HCT116 (cell line): Measurements from ENCODE around the gene C1orf105. TPM values are rescaled to one million over a fixed set of nuclear protein-coding genes. Genes with fewer than 3 reads are reported as not detected.

Experiments
- ATAC-seq: fragments of 200-7000 bp; cut with Tn5 transposase; 2 replicates; pipeline ENCODE4 v1.9.1; 2020; ENCODE audit warnings: mild to moderate bottlenecking, moderate library complexity
- BruUV-seq: library from RNA; stranded (reverse); fragments of 400-500 nt; replicated peaks from 2 replicates; lab custom pipeline; 2021; lab: Mats Ljungman, UMichigan
- CTCF ChIA-PET: fragments of 300-600 bp; sonication (Branson Sonifier 250); formaldehyde crosslinking; loops from one replicate; lab custom pipeline; 2021; ENCODE audit warnings: antibody characterized with exemption; lab: Charles Lee
- POLR2A ChIA-PET: fragments of 300-600, 350-600 bp; sonication (Branson Sonifier 250); formaldehyde crosslinking; loops from one replicate; lab custom pipeline; 2021; ENCODE audit warnings: antibody characterized with exemption; lab: Charles Lee
- RAD21 ChIA-PET, 2 experiments: fragments of 300-600 bp; sonication (Branson Sonifier 250); formaldehyde crosslinking; loops; one replicate each; lab custom pipeline; 2023; ENCODE audit warnings: low total read pairs in 2 of 2; ENCODE audit not compliant: uncharacterized antibody in 2 of 2, unreplicated experiment in 2 of 2, low non-redundant PET in 1 of 2; lab: Charles Lee
- DNase-seq: peaks from one replicate; pipeline ENCODE4 v3.0.0-alpha.2; 2010; ENCODE audit warnings: low read depth, low spot score
- H2AFZ ChIP-seq: fragments of 200-600 bp; shearing (Covaris generic), sonication (generic); 2 replicates; pipeline ENCODE4 v1.6.1; 2017; ENCODE audit warnings: low read depth, mixed run types, mixed read lengths, antibody characterized with exemption, low read length; ENCODE audit not compliant: poor library complexity, severe bottlenecking
- H3K27ac ChIP-seq: 2 replicates; pipeline ENCODE4 v1.5.1; 2012; ENCODE audit warnings: low read depth, low read length
- H3K27me3 ChIP-seq: fragments of 200-600 bp; sonication (generic); 2 replicates; pipeline ENCODE4 v1.6.1; 2016; ENCODE audit warnings: mixed run types, low read length, mixed read lengths; ENCODE audit not compliant: insufficient read depth
- H3K36me3 ChIP-seq, 2 experiments: fragments of 200-500 bp in 1 of 2; fragments of 200-600 bp in 1 of 2; sonication (Bioruptor generic) in 1 of 2; sonication (generic) in 1 of 2; 2 replicates each; pipeline versions ENCODE4 v1.5.1 to v1.6.1; 2014 to 2016; ENCODE audit warnings: low read length in 2 of 2, inconsistent platforms in 1 of 2, mixed read lengths in 1 of 2, mixed run types in 1 of 2; ENCODE audit not compliant: insufficient read depth in 2 of 2, control insufficient read depth in 1 of 2
- H3K4me1 ChIP-seq, 2 experiments: fragments of 200-600 bp in 1 of 2; sonication (generic) in 1 of 2; 2 replicates each; pipeline versions ENCODE4 v1.5.1 to v1.6.1; 2012 to 2017; ENCODE audit warnings: low read length in 2 of 2, inconsistent platforms in 1 of 2, mild to moderate bottlenecking in 1 of 2, mixed read lengths in 1 of 2, mixed run types in 1 of 2, moderate library complexity in 1 of 2; ENCODE audit not compliant: insufficient read depth in 2 of 2, control insufficient read depth in 1 of 2
- H3K4me2 ChIP-seq: fragments of 200-600 bp; sonication (generic); 2 replicates; pipeline ENCODE4 v1.6.1; 2017; ENCODE audit warnings: mixed run types, low read length, mixed read lengths
- H3K4me3 ChIP-seq, 2 experiments: fragments of 200-600 bp in 1 of 2; sonication (generic) in 1 of 2; replicated peaks in 1 of 2; 2 replicates each; pipeline ENCODE4 v1.5.1; 2011 to 2016; ENCODE audit warnings: low read length in 2 of 2, control low read depth in 1 of 2, low read depth in 1 of 2, mild to moderate bottlenecking in 1 of 2, mixed read lengths in 1 of 2, mixed run types in 1 of 2
- H3K79me2 ChIP-seq: fragments of 200-600 bp; sonication (generic); 2 replicates; pipeline ENCODE4 v1.6.1; 2017; ENCODE audit warnings: mild to moderate bottlenecking, mixed run types, low read length, moderate library complexity, mixed read lengths; ENCODE audit not compliant: insufficient read depth
- H3K9ac ChIP-seq: fragments of 200-600 bp; sonication (generic); 2 replicates; pipeline ENCODE4 v1.6.1; 2016; ENCODE audit warnings: low read length, mixed read lengths
- H3K9me2 ChIP-seq: fragments of 200-600 bp; sonication (generic), shearing (Covaris generic); 2 replicates; pipeline ENCODE4 v1.6.1; 2017; ENCODE audit warnings: mixed run types, mild to moderate bottlenecking, moderate library complexity; ENCODE audit not compliant: insufficient read depth
- H3K9me3 ChIP-seq, 2 experiments: fragments of 200-500 bp in 1 of 2; fragments of 200-600 bp in 1 of 2; sonication (Bioruptor generic) in 1 of 2; sonication (generic) in 1 of 2; 2 replicates each; pipeline ENCODE4 v1.6.1; 2014 to 2017; ENCODE audit warnings: low read length in 2 of 2, mixed read lengths in 2 of 2, inconsistent platforms in 1 of 2, low read depth in 1 of 2, mild to moderate bottlenecking in 1 of 2, mixed run types in 1 of 2, moderate library complexity in 1 of 2; ENCODE audit not compliant: control insufficient read depth in 1 of 2, insufficient read depth in 1 of 2
- H4K20me1 ChIP-seq: fragments of 200-600 bp; sonication (generic), shearing (Covaris generic); 2 replicates; pipeline ENCODE4 v1.6.1; 2017; ENCODE audit warnings: mixed run types, mild to moderate bottlenecking, moderate library complexity; ENCODE audit not compliant: insufficient read depth
- CBX3 ChIP-seq: IDR thresholded peaks from 2 replicates; pipeline ENCODE4 v1.6.1; 2012; ENCODE audit warnings: low read depth
- CEBPB ChIP-seq: IDR thresholded peaks from 2 replicates; pipeline ENCODE4 v1.6.1; 2012; ENCODE audit warnings: low read depth
- EGR1 ChIP-seq: IDR thresholded peaks from 2 replicates; pipeline ENCODE4 v1.6.1; 2012; ENCODE audit warnings: low read depth
- ELF1 ChIP-seq: IDR thresholded peaks from 2 replicates; pipeline ENCODE4 v1.6.1; 2012; ENCODE audit warnings: low read depth, borderline replicate concordance
- EZH2phosphoT487 ChIP-seq: fragments of 200-600 bp; IDR thresholded peaks from 2 replicates; pipeline ENCODE4 v1.6.1; 2018; ENCODE audit warnings: antibody characterized with exemption, borderline replicate concordance
- FOSL1 ChIP-seq: IDR thresholded peaks from 2 replicates; pipeline ENCODE4 v1.6.1; 2012; ENCODE audit warnings: low read depth
- JUND ChIP-seq: IDR thresholded peaks from 2 replicates; pipeline ENCODE4 v1.6.1; 2012
- POLR2A ChIP-seq: IDR thresholded peaks from 2 replicates; pipeline ENCODE4 v1.7.0; 2011; ENCODE audit warnings: borderline replicate concordance; ENCODE audit not compliant: insufficient read depth, insufficient read length; ENCODE audit errors: extremely low read depth
- ZFX ChIP-seq: fragments of 450-650 bp; IDR thresholded peaks from 2 replicates; pipeline ENCODE4 v1.6.1; 2017
- ZNF274 ChIP-seq: fragments of 200-500 bp; sonication (Bioruptor generic); IDR thresholded peaks from 2 replicates; pipeline ENCODE4 v1.6.1; 2014; ENCODE audit warnings: mild to moderate bottlenecking, low read depth, low read length, inconsistent platforms
- intact Hi-C: fragments of 100-400 bp; cut with micrococcal nuclease; formaldehyde crosslinking; loops from 2 replicates; pipeline ENCODE4 v1.10.0; 2022
- total RNA-seq: library from RNA; stranded (reverse); gene quantifications from one replicate; pipeline ENCODE4 v1.2.1, GENCODE V29; 2021; ENCODE audit not compliant: unreplicated experiment
- TF ChIP-seq, protein P1 (sequence below): IDR thresholded peaks from 2 replicates; pipeline ENCODE4 v1.6.1; 2012
- TF ChIP-seq, protein P2 (sequence below): IDR thresholded peaks from 2 replicates; pipeline ENCODE4 v1.6.1; 2012; ENCODE audit warnings: low read depth
- TF ChIP-seq, protein P3 (sequence below): IDR thresholded peaks from 2 replicates; pipeline ENCODE4 v1.6.1; 2012

C1orf105 gene
- total RNA-seq, 1 experiment from 2014 or later: not detected

DNA sequence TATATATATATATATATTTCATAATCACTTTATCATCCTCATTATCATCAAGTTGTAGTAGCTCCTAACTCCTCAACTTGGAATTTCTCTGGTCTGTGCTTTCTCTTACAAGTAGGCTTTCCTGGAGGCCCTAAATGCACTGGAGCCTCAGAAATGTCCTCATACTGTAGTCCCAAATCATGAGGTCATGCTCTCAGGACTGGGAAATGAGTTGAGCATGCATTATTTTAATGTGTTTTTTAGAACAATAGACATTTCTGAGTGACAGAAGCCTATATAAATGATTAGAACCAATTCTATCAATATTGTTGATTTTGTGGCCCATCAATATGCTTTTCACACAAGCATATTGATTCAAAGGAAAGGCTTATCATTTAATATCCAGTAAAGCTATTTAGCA, 42.9 kb upstream of the C1orf105 start:
- POLR2A ChIA-PET: no interaction called here
- Histone ChIP-seq H3K4me3 (no peak overlapping the region), H3K9ac (no peak overlapping the region), H3K9me3 (no peaks in the 10 kb centered on the region), H3K4me2 (no peak overlapping the region), H2AFZ (no peak overlapping the region), H3K9me2 (no peaks in the 10 kb centered on the region), H3K27me3 (no peaks in the 10 kb centered on the region), H3K27ac (no peak overlapping the region), H3K79me2 (no peaks in the 10 kb centered on the region), H3K4me1 (no peaks in the 10 kb centered on the region), H3K36me3 (no peaks in the 10 kb centered on the region), H4K20me1 (no peaks in the 10 kb centered on the region)
- no peak for DNase-seq
- intact Hi-C loops: no loop called here
- TF ChIP-seq JUND (no peak), CEBPB (no peak), ELF1 (no peak), ZNF274 (no peak), EZH2phosphoT487 (no peak), ZFX (no peak), FOSL1 (no peak), POLR2A (no peak), EGR1 (no peak), CBX3 (no peak)
- TF ChIP-seq, protein P1, sequence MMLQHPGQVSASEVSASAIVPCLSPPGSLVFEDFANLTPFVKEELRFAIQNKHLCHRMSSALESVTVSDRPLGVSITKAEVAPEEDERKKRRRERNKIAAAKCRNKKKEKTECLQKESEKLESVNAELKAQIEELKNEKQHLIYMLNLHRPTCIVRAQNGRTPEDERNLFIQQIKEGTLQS: no peak
- TF ChIP-seq, protein P2, sequence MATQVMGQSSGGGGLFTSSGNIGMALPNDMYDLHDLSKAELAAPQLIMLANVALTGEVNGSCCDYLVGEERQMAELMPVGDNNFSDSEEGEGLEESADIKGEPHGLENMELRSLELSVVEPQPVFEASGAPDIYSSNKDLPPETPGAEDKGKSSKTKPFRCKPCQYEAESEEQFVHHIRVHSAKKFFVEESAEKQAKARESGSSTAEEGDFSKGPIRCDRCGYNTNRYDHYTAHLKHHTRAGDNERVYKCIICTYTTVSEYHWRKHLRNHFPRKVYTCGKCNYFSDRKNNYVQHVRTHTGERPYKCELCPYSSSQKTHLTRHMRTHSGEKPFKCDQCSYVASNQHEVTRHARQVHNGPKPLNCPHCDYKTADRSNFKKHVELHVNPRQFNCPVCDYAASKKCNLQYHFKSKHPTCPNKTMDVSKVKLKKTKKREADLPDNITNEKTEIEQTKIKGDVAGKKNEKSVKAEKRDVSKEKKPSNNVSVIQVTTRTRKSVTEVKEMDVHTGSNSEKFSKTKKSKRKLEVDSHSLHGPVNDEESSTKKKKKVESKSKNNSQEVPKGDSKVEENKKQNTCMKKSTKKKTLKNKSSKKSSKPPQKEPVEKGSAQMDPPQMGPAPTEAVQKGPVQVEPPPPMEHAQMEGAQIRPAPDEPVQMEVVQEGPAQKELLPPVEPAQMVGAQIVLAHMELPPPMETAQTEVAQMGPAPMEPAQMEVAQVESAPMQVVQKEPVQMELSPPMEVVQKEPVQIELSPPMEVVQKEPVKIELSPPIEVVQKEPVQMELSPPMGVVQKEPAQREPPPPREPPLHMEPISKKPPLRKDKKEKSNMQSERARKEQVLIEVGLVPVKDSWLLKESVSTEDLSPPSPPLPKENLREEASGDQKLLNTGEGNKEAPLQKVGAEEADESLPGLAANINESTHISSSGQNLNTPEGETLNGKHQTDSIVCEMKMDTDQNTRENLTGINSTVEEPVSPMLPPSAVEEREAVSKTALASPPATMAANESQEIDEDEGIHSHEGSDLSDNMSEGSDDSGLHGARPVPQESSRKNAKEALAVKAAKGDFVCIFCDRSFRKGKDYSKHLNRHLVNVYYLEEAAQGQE: no peak
- TF ChIP-seq, protein P3, sequence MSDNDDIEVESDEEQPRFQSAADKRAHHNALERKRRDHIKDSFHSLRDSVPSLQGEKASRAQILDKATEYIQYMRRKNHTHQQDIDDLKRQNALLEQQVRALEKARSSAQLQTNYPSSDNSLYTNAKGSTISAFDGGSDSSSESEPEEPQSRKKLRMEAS: no peak
- RAD21 ChIA-PET: no interaction called here
- no peak for ATAC-seq
- CTCF ChIA-PET: no interaction called here
- BruUV-seq: no TSS peak
